ENCODE data around the gene MBLAC1. TPM values are rescaled to one million over a fixed set of nuclear protein-coding genes. Genes with fewer than 3 reads are reported as not detected.

MBLAC1 gene
- total RNA-seq, 4 donors from 2014 or later = 4.8 to 8.1 (median 6.6) TPM

DNA sequence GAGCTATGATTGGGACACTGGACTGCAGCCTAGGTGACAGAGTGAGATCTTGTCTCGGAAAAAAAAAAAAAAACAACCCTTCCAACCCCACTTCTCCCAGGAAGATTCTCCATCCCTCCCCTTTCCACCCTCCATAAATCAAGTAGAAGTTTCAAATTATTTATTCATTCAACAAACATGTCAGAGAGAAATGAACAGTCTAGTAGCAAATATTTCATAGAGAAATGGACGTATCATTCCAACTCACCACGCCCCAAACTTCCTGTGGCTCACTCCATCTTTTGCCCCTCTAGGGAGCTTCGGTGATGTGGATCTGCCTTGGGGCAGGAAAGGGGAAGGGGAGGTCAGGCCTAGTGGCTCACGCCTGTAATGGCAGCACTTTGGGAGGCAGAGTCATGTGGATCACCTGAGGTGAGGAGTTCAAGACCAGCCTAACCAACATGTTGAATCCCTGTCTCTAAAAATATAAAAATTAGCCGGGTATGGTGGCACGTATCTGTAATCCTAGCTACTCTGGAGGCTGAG lies 32.4 kb downstream of the MBLAC1 start:
- WGBS, 2 donors (ENCODE audit: low coverage in 1 of 2) = 28 to 60% methylated on average over 3 to 7 of the region's 7 CpGs
- H3K27ac ChIP-seq = peak overlapping the region in 3 of 4 donors; percentile 84 to 89 (median 85)
- peak overlapping the region; percentile 55 to 81 for H3K4me3 ChIP-seq
- H3K9me3 ChIP-seq = no peaks in the 10 kb centered on the region
- peaks cover 0 to 31% of the 10 kb centered on the region in 2 donors for H3K36me3 ChIP-seq
- TF ChIP-seq POLR2A (IDR thresholded peaks at IDR 0.05) (no peak), EP300 (IDR thresholded peaks at IDR 0.05) (no peak), POLR2AphosphoS5 (IDR thresholded peaks at IDR 0.05) (no peak)
- TF ChIP-seq, protein P1, sequence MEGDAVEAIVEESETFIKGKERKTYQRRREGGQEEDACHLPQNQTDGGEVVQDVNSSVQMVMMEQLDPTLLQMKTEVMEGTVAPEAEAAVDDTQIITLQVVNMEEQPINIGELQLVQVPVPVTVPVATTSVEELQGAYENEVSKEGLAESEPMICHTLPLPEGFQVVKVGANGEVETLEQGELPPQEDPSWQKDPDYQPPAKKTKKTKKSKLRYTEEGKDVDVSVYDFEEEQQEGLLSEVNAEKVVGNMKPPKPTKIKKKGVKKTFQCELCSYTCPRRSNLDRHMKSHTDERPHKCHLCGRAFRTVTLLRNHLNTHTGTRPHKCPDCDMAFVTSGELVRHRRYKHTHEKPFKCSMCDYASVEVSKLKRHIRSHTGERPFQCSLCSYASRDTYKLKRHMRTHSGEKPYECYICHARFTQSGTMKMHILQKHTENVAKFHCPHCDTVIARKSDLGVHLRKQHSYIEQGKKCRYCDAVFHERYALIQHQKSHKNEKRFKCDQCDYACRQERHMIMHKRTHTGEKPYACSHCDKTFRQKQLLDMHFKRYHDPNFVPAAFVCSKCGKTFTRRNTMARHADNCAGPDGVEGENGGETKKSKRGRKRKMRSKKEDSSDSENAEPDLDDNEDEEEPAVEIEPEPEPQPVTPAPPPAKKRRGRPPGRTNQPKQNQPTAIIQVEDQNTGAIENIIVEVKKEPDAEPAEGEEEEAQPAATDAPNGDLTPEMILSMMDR (IDR thresholded peaks at IDR 0.05) = no peak
- no peak for ATAC-seq
- no peaks in the 10 kb centered on the region for H3K27me3 ChIP-seq
- H3K4me1 ChIP-seq = peaks cover 0 to 36% (median 14%) of the 10 kb centered on the region in 3 donors

DNA sequence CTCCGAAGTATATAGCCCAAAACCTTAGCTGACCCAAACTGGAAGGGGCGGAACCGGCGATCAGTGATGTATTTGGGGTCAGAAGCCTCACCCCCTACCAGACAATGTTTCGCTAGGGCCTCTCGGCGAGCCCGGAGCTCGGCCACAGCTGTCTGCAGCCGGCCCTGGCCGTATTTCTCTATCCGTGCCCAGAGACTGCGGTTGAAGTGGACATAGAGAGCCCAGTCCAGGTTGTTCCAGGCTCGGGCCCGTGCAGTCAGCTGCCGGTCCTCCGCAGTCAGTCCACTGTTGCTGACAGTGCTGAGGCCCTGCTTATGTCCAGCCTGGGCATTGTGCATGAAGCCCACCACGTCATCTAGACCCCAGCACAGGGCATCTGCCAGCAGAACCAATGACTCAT lies 33.3 kb downstream of the MBLAC1 start:
- Histone ChIP-seq H3K4me3 (no peak overlapping the region), H3K4me1 (peaks cover 0 to 28% (median 14%) of the 10 kb centered on the region in 3 donors), H3K9me3 (no peaks in the 10 kb centered on the region), H3K36me3 (peaks cover 0 to 22% of the 10 kb centered on the region in 2 donors), H3K27ac (no peak overlapping the region), H3K27me3 (no peaks in the 10 kb centered on the region)
- 100% methylated on average over 2 of the region's 18 CpGs; no CpG with 5 or more reads in 1 of the 2 donors for WGBS, 2 donors (ENCODE audit: low coverage in 1 of 2)
- TF ChIP-seq POLR2A (IDR thresholded peaks at IDR 0.05) (no peak), POLR2AphosphoS5 (IDR thresholded peaks at IDR 0.05) (no peak), EP300 (IDR thresholded peaks at IDR 0.05) (no peak)
- TF ChIP-seq, protein P1 (IDR thresholded peaks at IDR 0.05) = no peak
- no peak for ATAC-seq

DNA sequence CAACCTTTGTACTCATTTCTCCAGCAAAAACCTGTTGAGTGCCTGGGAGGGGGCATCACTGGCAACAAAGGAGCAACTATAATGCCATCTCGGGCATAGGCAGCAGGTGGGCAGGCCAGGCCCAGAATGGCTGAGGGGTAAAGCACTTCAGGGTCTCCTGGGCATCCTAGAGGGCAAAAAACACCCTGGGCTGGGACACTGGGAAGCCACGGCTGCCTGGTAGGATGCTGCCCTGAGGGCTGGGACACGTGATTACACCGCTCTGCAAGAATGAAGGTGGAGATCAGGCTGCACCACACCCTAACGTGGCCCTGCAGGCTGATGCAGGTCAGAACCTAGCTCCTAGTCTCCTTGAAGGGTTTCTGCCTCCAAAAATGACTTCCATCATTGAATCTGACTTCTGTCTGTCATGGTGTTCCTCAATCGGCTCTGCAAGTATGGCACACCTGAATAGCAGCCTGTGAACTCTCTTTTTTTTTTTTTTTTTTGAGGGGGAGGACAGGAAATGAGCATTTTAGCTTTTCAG lies 36.3 kb downstream of the MBLAC1 start:
- no peaks in the 10 kb centered on the region for H3K9me3 ChIP-seq
- peaks cover 0 to 23% (median under 1%) of the 10 kb centered on the region in 3 donors for H3K4me1 ChIP-seq
- H3K36me3 ChIP-seq = no peaks in the 10 kb centered on the region
- peaks cover 20% of the 10 kb centered on the region for H3K27me3 ChIP-seq
- no peak for ATAC-seq
- no peak for TF ChIP-seq POLR2AphosphoS5 (IDR thresholded peaks at IDR 0.05)
- TF ChIP-seq, protein P1 (IDR thresholded peaks at IDR 0.05) = no peak
- no peak for TF ChIP-seq POLR2A (IDR thresholded peaks at IDR 0.05)
- no peak for TF ChIP-seq EP300 (IDR thresholded peaks at IDR 0.05)
- no peak overlapping the region for H3K27ac ChIP-seq
- WGBS, 2 donors (ENCODE audit: low coverage in 1 of 2) = 74 to 100% methylated on average over 2 to 5 of the region's 6 CpGs
- H3K4me3 ChIP-seq = no peak overlapping the region

DNA sequence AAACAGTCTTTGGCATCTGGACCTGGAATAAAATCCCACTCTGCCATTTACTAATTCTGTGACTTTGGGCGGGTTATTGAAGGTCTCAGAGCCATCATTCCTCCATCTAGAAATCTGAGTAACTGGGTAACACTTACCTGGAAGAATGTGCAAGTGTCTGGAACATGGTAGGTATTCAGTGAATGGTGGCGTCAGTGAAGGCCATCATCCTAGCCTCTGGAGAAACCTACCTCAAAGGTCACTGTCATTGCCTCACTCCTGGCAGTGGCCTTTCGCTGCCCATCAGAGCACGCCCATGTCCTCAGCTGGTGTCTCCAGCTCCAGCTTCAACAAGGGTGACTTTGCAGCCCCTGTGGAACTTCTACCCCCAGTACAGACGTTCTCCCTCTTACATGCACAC lies 37.1 kb downstream of the MBLAC1 start:
- Histone ChIP-seq H3K4me3 (no peak overlapping the region), H3K36me3 (no peaks in the 10 kb centered on the region), H3K9me3 (no peaks in the 10 kb centered on the region), H3K27me3 (peaks cover 23% of the 10 kb centered on the region), H3K27ac (no peak overlapping the region), H3K4me1 (peaks cover 0 to 26% (median 0%) of the 10 kb centered on the region in 3 donors)
- WGBS, 2 donors (ENCODE audit: low coverage in 1 of 2) = 89 to 100% methylated on average over 1 to 5 of the region's 5 CpGs
- ATAC-seq = no peak
- TF ChIP-seq, protein P1 (IDR thresholded peaks at IDR 0.05) = no peak
- TF ChIP-seq POLR2AphosphoS5 (IDR thresholded peaks at IDR 0.05) (no peak), POLR2A (IDR thresholded peaks at IDR 0.05) (no peak), EP300 (IDR thresholded peaks at IDR 0.05) (no peak)
